DMS153 treated with DMSO at 0.1 percent for 48 hours (cell line): Measurements from ENCODE around the gene SEC22C.

Experiments used
- DNase-seq: peaks from one replicate; lab custom pipeline; 2025; ENCODE audit not compliant: unreplicated experiment; lab: John Stamatoyannopoulos, UW

SEC22C gene

DNA sequence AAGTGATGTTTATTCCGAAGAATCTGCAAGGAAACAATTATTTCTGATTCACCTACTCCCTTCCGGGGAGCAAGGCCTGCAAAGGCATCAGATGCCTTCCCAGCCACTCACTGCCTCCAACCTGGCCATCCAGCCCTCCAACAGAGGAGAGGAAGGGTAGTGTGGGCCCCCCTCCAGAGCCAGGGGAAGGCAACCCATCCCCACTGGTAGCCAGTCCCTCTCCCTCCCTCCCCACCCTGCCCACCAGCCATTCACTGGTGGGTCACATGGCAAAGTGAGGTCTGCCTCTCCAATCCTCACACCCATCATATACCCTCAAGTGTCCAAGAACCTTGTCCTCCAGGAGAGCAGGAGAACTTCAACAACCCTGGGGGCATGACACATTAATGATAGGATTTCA lies 81.7 kb downstream of the SEC22C start:
- DNase-seq, result no peak

DNA sequence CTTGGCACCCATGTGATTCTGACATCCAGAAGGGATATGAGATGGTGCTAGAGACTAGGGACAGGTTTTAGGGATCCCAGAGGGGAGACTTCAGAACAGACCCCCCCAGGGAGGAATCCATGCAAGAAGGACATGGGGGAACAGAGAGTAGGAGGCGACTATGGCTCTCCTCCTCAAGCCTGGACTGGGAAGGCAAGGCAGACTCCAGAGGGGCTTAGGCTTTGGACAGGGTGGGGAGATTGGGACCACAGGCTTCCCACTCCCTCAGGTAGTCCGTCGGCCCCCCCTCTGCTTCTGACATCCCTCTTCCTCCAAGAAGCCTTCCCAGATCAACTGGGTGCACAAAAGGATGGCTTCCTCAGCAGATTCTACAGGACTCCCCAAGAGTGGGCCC lies 82.3 kb downstream of the SEC22C start:
- DNase-seq, result no peak

DNA sequence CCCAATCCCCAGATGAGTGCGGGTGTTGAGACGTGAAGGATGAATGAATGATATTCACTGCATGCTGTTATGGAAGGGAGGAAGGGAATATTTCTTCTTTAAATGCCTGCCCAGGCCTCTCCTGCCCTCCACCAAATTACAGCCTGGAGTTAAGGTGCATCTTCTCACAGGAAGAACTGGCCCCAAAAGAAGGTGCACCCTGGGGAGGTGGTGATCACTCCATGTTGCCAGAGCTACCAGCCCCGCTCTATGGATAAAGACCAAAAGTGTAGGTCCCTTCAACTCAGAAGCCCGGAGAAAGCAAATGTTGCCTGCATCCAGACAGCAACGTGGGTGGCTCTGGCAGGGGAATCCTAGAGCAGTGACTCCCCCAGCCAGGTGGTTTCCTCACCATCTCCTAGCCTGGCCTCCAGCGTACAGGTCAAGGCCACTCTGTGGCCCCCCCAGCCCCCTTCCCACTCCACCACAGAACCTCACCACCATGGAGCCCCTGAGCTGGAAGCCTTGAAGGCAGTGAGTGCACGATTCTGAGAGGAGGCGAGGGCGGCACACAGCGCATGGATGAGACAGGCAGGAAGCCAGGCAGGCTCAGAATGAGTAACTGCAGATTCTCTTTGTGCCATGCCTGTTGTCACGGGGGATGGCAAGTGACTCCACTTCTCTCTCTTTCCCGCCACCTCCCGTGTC lies 82.8 kb downstream of the SEC22C start:
- DNase-seq, result no peak

DNA sequence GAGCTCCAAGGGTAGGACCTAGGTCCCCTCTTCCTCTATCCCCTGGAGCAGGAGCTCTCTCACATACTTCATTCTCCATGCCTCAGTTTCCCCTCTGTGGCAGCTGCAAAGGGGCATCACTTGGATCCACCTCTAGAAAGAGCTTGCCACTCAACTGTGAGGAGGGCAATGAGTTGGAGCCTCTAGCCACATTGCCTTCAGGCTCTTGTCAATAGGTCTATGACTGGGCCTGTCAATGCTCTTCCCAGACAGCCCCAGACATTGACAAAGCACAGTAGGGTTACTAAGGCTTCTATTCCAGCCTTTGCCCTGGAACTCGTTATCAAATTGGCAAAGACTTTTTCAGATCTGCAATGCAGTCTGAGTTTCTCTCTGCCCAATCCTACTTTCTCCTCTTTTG lies 83.7 kb downstream of the SEC22C start:
- DNase-seq, result no peak
